ENCODE data around the gene TNFRSF14.

DNA sequence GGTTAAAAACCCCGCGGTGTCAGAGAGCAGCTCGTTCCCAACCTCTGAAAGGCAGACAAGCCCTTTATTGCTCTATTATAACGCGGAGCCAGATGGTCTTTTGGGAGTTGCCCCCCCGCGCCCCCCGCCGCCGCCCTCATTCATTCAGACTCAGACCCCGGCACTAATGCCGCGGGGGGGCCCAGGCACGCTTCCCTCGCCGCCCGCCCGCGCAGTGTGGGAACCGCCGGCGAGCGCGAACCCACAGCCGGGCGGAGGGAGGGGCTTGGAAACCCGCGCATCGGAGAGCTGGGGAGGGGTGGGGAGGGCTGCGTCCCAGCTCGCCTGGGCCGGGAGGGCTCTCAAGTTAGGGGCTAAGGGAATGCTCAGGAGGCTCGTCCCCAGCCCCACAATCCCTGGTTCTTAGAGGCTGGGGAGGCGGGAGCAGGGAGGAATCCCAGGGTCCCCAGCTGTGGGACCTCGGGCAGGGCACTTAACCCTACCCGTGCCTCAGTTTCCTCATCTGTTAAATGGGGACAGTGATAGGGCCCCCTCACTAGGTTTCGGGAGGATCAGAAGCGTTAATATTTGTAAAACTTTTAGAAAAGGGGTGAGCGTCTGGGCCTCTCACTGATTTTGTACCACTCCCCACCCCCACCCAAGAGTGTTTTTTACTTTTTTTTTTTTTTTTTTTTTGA, 15.2 kb upstream of the TNFRSF14 start:
- TF ChIP-seq, protein P1, sequence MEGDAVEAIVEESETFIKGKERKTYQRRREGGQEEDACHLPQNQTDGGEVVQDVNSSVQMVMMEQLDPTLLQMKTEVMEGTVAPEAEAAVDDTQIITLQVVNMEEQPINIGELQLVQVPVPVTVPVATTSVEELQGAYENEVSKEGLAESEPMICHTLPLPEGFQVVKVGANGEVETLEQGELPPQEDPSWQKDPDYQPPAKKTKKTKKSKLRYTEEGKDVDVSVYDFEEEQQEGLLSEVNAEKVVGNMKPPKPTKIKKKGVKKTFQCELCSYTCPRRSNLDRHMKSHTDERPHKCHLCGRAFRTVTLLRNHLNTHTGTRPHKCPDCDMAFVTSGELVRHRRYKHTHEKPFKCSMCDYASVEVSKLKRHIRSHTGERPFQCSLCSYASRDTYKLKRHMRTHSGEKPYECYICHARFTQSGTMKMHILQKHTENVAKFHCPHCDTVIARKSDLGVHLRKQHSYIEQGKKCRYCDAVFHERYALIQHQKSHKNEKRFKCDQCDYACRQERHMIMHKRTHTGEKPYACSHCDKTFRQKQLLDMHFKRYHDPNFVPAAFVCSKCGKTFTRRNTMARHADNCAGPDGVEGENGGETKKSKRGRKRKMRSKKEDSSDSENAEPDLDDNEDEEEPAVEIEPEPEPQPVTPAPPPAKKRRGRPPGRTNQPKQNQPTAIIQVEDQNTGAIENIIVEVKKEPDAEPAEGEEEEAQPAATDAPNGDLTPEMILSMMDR (IDR thresholded peaks at IDR 0.05): no peak
- TF ChIP-seq ZFX (IDR thresholded peaks at IDR 0.05; ENCODE audit: borderline replicate concordance): no peak

Data from 22Rv1 (cell line).